Gastrocnemius medialis (tissue), 4 donors: ENCODE results near the gene IFIT3. TPM values are rescaled to one million over a fixed set of nuclear protein-coding genes. Genes with fewer than 3 reads are reported as not detected.
A peak's percentile ranks its signal among the peaks of the same experiment; 100 is the strongest.

Experiments used
- ATAC-seq, 2 donors: fragments of 150-250 bp; one replicate each; pipeline ENCODE4 v1.9.1; 2016
- DNase-seq, 2 donors: peaks; one replicate each; pipeline ENCODE4 v3.0.0-alpha.2; 2019
- H3K27ac ChIP-seq, 4 donors: fragments of 200-600 bp; sonication (generic); 1 replicate in 1 of 4; 2 replicates in 3 of 4; pipeline ENCODE4 v1.5.1; 2016 to 2018; ENCODE audit warnings: mild to moderate bottlenecking in 2 of 4, moderate library complexity in 1 of 4
- H3K27me3 ChIP-seq, 3 donors: fragments of 200-600 bp; sonication (generic) in 2 of 3; 1 replicate in 1 of 3; 2 replicates in 2 of 3; pipeline versions ENCODE4 v1.5.1 to v1.6.0; 2016 to 2019; ENCODE audit warnings: mild to moderate bottlenecking in 1 of 3, moderate library complexity in 1 of 3
- H3K36me3 ChIP-seq, 2 donors: fragments of 200-600 bp; sonication (generic) in 1 of 2; one replicate each; pipeline ENCODE4 v1.5.1; 2017 to 2018
- H3K4me1 ChIP-seq, 2 donors: fragments of 200-600 bp; sonication (generic) in 1 of 2; one replicate each; pipeline ENCODE4 v1.5.1; 2016 to 2017; ENCODE audit warnings: mild to moderate bottlenecking in 2 of 2
- H3K4me3 ChIP-seq, 4 donors: fragments of 200-600 bp; sonication (generic) in 3 of 4; 1 replicate in 1 of 4; 2 replicates in 3 of 4; pipeline ENCODE4 v1.5.1; 2016 to 2019; ENCODE audit warnings: mild to moderate bottlenecking in 2 of 4
- H3K9me3 ChIP-seq, 3 donors: fragments of 200-600 bp; sonication (generic) in 2 of 3; 1 replicate in 1 of 3; 2 replicates in 2 of 3; pipeline ENCODE4 v1.5.1; 2016 to 2019
- POLR2A ChIP-seq, 2 donors: fragments of 450-650 bp; IDR thresholded peaks; one replicate each; pipeline ENCODE4 v1.6.1; 2017; ENCODE audit warnings: antibody characterized with exemption in 2 of 2, mild to moderate bottlenecking in 2 of 2, moderate library complexity in 2 of 2
- in situ Hi-C, 4 donors: fragments of 200-750 bp; cut with MboI; loops; one replicate each; pipeline versions ENCODE4 v1.15.0 to v1.8.0; 2017; ENCODE audit warnings: low sequenced_read_pairs in 4 of 4
- intact Hi-C: fragments of 100-400 bp; cut with DNase I; formaldehyde crosslinking; loops from one replicate; pipeline ENCODE4 v1.15.1; 2023; ENCODE audit warnings: low total_unique reads
- total RNA-seq, 4 donors: library from RNA; depleted of rRNA; stranded (reverse); fragments of >200 nt; gene quantifications; one replicate each; pipeline versions ENCODE4 v1.1.0 to v1.2.3, GENCODE V29; 2016
- TF ChIP-seq, protein P1 (sequence below), 5 experiments: fragments of 450-650 bp in 3 of 5; fragments of 200-600 bp in 2 of 5; sonication (generic) in 2 of 5; IDR thresholded peaks in 4 of 5; conservative IDR thresholded peaks in 1 of 5; 1 replicate in 4 of 5; 2 replicates in 1 of 5; pipeline ENCODE4 v1.5.1; 2016 to 2019; ENCODE audit warnings: antibody characterized with exemption in 5 of 5, mild to moderate bottlenecking in 3 of 5, moderate library complexity in 3 of 5

The IFIT3 gene
- total RNA-seq, 4 donors from 2014 or later, result 2.2 to 8.9 (median 3.7) TPM

DNA sequence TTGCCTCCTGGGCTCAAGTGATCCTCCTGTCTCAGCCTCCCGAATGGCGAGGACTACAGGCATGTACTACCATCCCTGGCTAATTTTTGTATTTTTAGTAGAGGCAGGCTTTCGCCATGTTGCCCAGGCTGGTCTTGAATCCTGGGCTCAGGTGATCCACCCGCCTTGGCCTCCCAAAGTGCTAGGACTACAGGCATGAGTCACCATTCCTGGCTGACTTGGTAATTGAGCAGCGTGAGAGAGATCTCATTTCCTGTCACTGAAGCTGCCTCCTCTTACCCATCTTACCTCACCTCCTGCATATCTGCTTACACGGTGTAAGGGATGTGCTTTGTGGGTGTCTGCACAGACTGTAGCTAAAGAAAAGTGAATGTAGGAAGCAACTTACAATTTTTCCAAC lies 9.7 kb downstream of the IFIT3 start:
- in situ Hi-C loops, result no loop called here
- Histone ChIP-seq H3K4me1 (peaks cover 16 to 25% of the 10 kb centered on the region in 2 donors), H3K27ac (peak overlapping the region in 3 of 4 donors; percentile 2 to 45 (median 28)), H3K4me3 (no peak overlapping the region), H3K27me3 (no peaks in the 10 kb centered on the region), H3K9me3 (no peaks in the 10 kb centered on the region), H3K36me3 (no peaks in the 10 kb centered on the region)
- DNase-seq (peak; percentile 35 to 67), ATAC-seq (peak; percentile 96)
- intact Hi-C loops, result loop anchor here (5.0 kb wide), 1 partner anchor 40 kb away; no protein-coding TSS in a partner anchor
- TF ChIP-seq POLR2A (IDR thresholded peaks at IDR 0.05), result no peak
- TF ChIP-seq, protein P1, sequence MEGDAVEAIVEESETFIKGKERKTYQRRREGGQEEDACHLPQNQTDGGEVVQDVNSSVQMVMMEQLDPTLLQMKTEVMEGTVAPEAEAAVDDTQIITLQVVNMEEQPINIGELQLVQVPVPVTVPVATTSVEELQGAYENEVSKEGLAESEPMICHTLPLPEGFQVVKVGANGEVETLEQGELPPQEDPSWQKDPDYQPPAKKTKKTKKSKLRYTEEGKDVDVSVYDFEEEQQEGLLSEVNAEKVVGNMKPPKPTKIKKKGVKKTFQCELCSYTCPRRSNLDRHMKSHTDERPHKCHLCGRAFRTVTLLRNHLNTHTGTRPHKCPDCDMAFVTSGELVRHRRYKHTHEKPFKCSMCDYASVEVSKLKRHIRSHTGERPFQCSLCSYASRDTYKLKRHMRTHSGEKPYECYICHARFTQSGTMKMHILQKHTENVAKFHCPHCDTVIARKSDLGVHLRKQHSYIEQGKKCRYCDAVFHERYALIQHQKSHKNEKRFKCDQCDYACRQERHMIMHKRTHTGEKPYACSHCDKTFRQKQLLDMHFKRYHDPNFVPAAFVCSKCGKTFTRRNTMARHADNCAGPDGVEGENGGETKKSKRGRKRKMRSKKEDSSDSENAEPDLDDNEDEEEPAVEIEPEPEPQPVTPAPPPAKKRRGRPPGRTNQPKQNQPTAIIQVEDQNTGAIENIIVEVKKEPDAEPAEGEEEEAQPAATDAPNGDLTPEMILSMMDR (IDR thresholded peaks at IDR 0.05 in 4 of 5, conservative IDR thresholded peaks at IDR 0.05 in 1 of 5), result no peak

DNA sequence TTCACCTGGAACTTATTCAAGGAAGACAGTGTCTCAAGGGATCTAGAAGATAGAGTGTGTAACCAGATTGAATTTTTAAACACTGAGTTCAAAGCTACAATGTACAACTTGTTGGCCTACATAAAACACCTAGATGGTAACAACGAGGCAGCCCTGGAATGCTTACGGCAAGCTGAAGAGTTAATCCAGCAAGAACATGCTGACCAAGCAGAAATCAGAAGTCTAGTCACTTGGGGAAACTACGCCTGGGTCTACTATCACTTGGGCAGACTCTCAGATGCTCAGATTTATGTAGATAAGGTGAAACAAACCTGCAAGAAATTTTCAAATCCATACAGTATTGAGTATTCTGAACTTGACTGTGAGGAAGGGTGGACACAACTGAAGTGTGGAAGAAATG lies 10.9 kb downstream of the IFIT3 start:
- H3K4me1 ChIP-seq, result peaks cover 6 to 12% of the 10 kb centered on the region in 2 donors
- no peaks in the 10 kb centered on the region for H3K27me3 ChIP-seq
- ATAC-seq (no peak), DNase-seq (no peak)
- TF ChIP-seq POLR2A (IDR thresholded peaks at IDR 0.05), result no peak
- TF ChIP-seq, protein P1 (IDR thresholded peaks at IDR 0.05 in 4 of 5, conservative IDR thresholded peaks at IDR 0.05 in 1 of 5), result no peak
- in situ Hi-C loops, result no loop called here
- H3K36me3 ChIP-seq, result no peaks in the 10 kb centered on the region
- no peak overlapping the region for H3K4me3 ChIP-seq
- no peak overlapping the region for H3K27ac ChIP-seq
- intact Hi-C loops, result loop anchor here (5.0 kb wide), 1 partner anchor 41 kb away; no protein-coding TSS in a partner anchor
- H3K9me3 ChIP-seq, result no peaks in the 10 kb centered on the region

DNA sequence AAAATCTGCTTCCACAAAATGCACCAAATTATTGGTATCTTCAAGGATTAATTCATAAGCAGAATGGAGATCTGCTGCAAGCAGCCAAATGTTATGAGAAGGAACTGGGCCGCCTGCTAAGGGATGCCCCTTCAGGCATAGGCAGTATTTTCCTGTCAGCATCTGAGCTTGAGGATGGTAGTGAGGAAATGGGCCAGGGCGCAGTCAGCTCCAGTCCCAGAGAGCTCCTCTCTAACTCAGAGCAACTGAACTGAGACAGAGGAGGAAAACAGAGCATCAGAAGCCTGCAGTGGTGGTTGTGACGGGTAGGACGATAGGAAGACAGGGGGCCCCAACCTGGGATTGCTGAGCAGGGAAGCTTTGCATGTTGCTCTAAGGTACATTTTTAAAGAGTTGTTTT lies 12.1 kb downstream of the IFIT3 start:
- Histone ChIP-seq H3K27ac (no peak overlapping the region), H3K4me1 (peaks cover 0 to 6% of the 10 kb centered on the region in 2 donors), H3K27me3 (no peaks in the 10 kb centered on the region), H3K36me3 (no peaks in the 10 kb centered on the region), H3K9me3 (no peaks in the 10 kb centered on the region), H3K4me3 (no peak overlapping the region)
- in situ Hi-C loops (no loop called here), intact Hi-C loops (loop anchor here (5.0 kb wide), 1 partner anchor 43 kb away; no protein-coding TSS in a partner anchor)
- TF ChIP-seq POLR2A (IDR thresholded peaks at IDR 0.05), result no peak
- TF ChIP-seq, protein P1 (IDR thresholded peaks at IDR 0.05 in 4 of 5, conservative IDR thresholded peaks at IDR 0.05 in 1 of 5), result no peak
- ATAC-seq (no peak), DNase-seq (no peak)

DNA sequence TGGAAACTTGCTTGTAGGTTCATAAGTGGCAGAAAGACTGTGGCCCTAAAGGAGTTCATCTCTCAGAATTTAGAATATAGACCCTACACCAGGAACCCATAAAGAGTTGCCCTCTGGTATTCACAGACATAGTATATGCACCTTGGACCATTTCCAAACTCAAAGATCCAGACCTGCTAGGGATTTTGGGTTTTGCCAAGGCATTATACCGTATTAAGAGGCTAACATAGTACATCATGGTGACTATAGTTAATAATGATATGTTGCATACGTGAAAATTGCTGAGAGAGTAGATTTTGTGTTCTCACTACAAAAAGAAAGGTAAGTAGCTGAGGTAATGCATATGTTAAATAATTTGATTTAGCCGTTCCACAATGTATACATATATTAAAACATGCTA lies 13.9 kb downstream of the IFIT3 start:
- in situ Hi-C loops, result no loop called here
- no peaks in the 10 kb centered on the region for H3K36me3 ChIP-seq
- TF ChIP-seq, protein P1 (IDR thresholded peaks at IDR 0.05 in 4 of 5, conservative IDR thresholded peaks at IDR 0.05 in 1 of 5), result no peak
- TF ChIP-seq POLR2A (IDR thresholded peaks at IDR 0.05), result no peak
- H3K27me3 ChIP-seq, result no peaks in the 10 kb centered on the region
- H3K9me3 ChIP-seq, result no peaks in the 10 kb centered on the region
- ATAC-seq (no peak), DNase-seq (no peak)
- peaks cover 7 to 14% of the 10 kb centered on the region in 2 donors for H3K4me1 ChIP-seq
- intact Hi-C loops, result no loop called here
- H3K27ac ChIP-seq, result no peak overlapping the region
- H3K4me3 ChIP-seq, result no peak overlapping the region
